Activated naive CD4-positive, alpha-beta T cell treated with anti-CD3 and anti-CD28 coated beads, Interleukin-2, amount 10 ng/mL, durations not matched to agents 7 days and 5 days (primary cell): ENCODE measurements around the gene MEGF6.

Experiments
- CTCF ChIA-PET: fragments of 350-600 bp; sonication (Branson Sonifier 250); formaldehyde crosslinking; loops from one replicate; lab custom pipeline; 2021; ENCODE audit warnings: antibody characterized with exemption; lab: Charles Lee
- DNase-seq: peaks from one replicate; pipeline ENCODE4 v3.0.0-alpha.2; 2020
- H3K27ac Mint-ChIP-seq: one replicate; pipeline ENCODE4 v1.8.0; 2021; ENCODE audit warnings: mild to moderate bottlenecking, moderate library complexity, mixed read lengths
- H3K27me3 Mint-ChIP-seq: one replicate; pipeline ENCODE4 v1.8.0; 2021; ENCODE audit warnings: mild to moderate bottlenecking, mixed read lengths
- H3K36me3 Mint-ChIP-seq: one replicate; pipeline ENCODE4 v1.8.0; 2021; ENCODE audit warnings: mixed read lengths
- H3K4me1 Mint-ChIP-seq: one replicate; pipeline ENCODE4 v1.8.0; 2021; ENCODE audit warnings: mixed read lengths
- H3K4me3 Mint-ChIP-seq: one replicate; pipeline ENCODE4 v1.8.0; 2021; ENCODE audit warnings: mild to moderate bottlenecking, moderate library complexity, mixed read lengths
- H3K9me3 Mint-ChIP-seq: one replicate; pipeline ENCODE4 v1.8.0; 2021; ENCODE audit warnings: mixed read lengths

The MEGF6 gene

DNA sequence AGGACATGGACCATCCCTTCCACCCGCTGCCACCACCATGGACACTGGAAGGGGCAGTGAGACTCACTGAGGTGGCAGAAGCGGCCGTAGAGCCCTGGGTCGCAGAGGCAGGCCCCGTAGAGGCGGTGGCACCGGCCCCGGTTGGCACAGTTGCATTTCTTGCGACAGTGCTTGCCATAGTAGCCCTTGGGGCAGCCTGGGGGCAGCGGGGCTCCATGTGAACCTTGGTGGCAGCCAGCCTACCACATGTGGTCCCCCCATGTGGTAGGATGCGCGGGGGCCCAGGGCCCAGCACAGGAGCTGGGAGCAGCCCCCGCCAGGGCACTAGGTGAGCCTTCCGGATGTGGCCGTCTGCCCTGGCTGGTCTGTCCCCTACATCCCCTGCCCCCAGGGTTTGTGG, 105.3 kb downstream of the MEGF6 start:
- Mint-ChIP-seq H3K27ac (no peak overlapping the region), H3K36me3 (no peaks in the 10 kb centered on the region), H3K27me3 (no peaks in the 10 kb centered on the region), H3K4me1 (no peaks in the 10 kb centered on the region), H3K9me3 (no peaks in the 10 kb centered on the region), H3K4me3 (no peak overlapping the region)
- CTCF ChIA-PET, result interaction anchor here (1.1 kb wide), 1 partner anchor 24 kb away, joined by 3 read pairs; no protein-coding TSS in a partner anchor
- DNase-seq, result no peak

- H3K4me1 Mint-ChIP-seq, result no peaks in the 10 kb centered on the region
These were observed 106.1 kb downstream of the MEGF6 start for GRCh38 chr1:3505161-3505560.

GRCh38 chr1:3504822-3505153, 106.5 kb downstream of the MEGF6 start:
- H3K36me3 Mint-ChIP-seq, result no peaks in the 10 kb centered on the region
- CTCF ChIA-PET, result interaction anchor here (1.3 kb wide), 1 partner anchor 52 kb away, joined by 3 read pairs; no protein-coding TSS in a partner anchor
- no peaks in the 10 kb centered on the region for H3K4me1 Mint-ChIP-seq
- H3K9me3 Mint-ChIP-seq, result no peaks in the 10 kb centered on the region
- no peak for DNase-seq
- no peak overlapping the region for H3K27ac Mint-ChIP-seq
- no peaks in the 10 kb centered on the region for H3K27me3 Mint-ChIP-seq
- no peak overlapping the region for H3K4me3 Mint-ChIP-seq

More at GRCh38 chr1:3505161-3505560, 106.1 kb downstream of the MEGF6 start:
- CTCF ChIA-PET, result interaction anchor here (1.3 kb wide), 1 partner anchor 52 kb away, joined by 3 read pairs; no protein-coding TSS in a partner anchor
- no peak overlapping the region for H3K4me3 Mint-ChIP-seq
- H3K27ac Mint-ChIP-seq, result no peak overlapping the region
- DNase-seq, result no peak
- no peaks in the 10 kb centered on the region for H3K36me3 Mint-ChIP-seq
- H3K27me3 Mint-ChIP-seq, result no peaks in the 10 kb centered on the region
- no peaks in the 10 kb centered on the region for H3K9me3 Mint-ChIP-seq

- no peak overlapping the region for H3K4me3 Mint-ChIP-seq
- CTCF ChIA-PET, result interaction anchor here (1.3 kb wide), 1 partner anchor 51 kb away, joined by 3 read pairs; no protein-coding TSS in a partner anchor
- no peak for DNase-seq
- no peaks in the 10 kb centered on the region for H3K36me3 Mint-ChIP-seq
- no peaks in the 10 kb centered on the region for H3K9me3 Mint-ChIP-seq
- no peaks in the 10 kb centered on the region for H3K4me1 Mint-ChIP-seq
- H3K27ac Mint-ChIP-seq, result no peak overlapping the region
- no peaks in the 10 kb centered on the region for H3K27me3 Mint-ChIP-seq
These were observed 107.0 kb downstream of the MEGF6 start for GRCh38 chr1:3504151-3504821.

DNA sequence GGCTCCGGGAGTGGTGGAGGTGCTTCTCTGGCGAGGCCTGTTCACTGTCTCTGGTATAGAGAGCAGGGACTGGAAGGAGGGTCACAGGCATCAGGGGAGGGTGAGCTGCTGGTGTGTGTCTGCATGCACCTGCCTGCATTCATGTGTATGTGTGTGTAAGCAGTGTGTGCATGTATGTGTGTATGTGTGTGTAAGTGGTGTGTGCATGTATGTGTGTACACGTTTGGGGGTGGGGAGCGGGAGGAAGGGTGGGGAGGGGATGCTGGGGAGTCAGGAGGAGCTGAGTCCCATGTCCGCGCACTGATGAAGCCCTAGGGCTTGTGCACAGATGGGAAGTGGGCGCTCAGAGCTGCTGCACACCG, 107.8 kb downstream of the MEGF6 start:
- DNase-seq, result no peak
- Mint-ChIP-seq H3K27me3 (no peaks in the 10 kb centered on the region), H3K9me3 (no peaks in the 10 kb centered on the region), H3K4me1 (no peaks in the 10 kb centered on the region), H3K4me3 (no peak overlapping the region), H3K36me3 (no peaks in the 10 kb centered on the region), H3K27ac (no peak overlapping the region)
- CTCF ChIA-PET, result no interaction called here

DNA sequence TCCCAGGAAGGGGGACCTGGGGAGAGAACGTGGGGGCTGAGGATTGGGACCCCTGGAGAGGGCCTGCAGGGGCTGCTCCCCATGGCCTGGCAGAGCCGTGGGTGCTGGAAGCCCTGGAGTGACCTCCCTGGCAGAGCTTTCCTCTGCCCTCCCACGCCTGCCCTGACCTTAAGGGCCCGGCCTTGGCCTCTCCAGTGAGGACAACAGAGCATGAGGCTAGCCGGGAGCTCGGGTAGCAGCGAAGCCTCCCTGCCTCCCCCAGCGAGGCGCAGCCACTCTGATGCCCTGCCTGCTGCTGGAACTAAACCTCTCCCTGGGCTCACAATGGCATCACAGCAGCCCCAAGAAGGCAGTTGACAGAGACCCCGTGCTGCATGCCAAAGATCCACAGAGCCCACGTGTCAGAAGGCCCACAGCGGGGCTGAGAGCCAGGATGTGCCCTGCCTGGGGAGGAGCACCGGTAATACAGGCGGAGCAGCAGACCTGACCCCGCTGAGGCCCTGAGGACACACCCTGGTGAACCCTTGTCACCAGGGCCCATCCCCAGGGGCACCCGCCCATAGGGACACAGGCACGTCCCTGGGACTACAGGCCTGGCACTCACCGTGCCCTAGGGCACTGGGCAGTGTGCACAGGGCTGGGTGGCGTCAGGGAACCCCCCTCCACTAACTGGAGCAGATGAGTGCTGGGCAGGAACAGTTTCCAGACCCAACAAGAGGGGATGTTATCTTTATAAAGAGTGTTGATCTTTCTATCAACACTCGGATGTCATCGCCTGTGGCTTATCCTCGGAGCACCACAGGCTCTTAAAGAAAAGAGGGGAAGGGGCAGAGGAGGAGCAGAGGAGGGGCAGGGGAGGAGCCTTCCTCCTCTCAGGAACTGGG, 108.4 kb downstream of the MEGF6 start:
- H3K27ac Mint-ChIP-seq, result no peak overlapping the region
- CTCF ChIA-PET, result no interaction called here

DNA sequence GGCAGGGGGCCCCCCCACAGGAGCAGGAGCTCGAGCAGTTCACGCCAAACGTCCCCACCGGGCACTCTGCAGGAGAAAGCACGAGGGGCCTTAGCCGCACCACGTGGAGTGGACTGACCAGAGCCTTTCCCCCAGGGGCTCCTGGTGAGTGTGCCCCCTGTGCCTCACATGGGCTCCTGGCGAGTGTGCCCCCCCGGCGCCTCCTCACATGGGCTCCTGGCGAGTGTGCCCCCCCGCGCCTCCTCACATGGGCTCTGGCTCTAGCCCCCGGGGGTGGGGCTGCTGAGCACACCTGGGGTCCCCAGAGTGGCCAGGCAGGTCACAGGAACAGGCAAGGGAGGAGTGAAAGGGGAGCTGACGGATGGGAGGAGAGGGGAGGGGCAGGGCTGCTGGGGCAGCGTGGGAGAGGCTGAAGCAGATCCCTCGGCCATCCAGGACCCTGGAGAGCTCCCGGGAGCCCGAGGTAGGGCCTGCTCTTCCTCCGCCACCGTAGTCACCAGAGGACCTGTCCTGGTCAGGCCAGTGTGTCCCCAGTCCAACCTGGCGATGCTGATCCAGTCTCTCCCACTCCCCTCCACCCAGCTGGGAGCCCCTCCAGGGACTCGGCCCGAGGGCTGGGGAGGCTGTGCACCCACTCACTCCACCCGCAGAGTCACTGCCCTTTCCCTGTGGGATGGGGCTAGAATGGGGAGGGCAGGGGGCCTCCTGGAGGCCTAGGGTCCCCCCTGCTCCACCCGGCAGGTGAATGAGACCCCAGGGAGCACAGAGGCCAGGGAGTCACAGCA, 109.3 kb downstream of the MEGF6 start:
- no peaks in the 10 kb centered on the region for H3K4me1 Mint-ChIP-seq
- CTCF ChIA-PET, result no interaction called here

More for the DNA sequence above, 108.4 kb downstream of the MEGF6 start:
- H3K4me1 Mint-ChIP-seq, result no peaks in the 10 kb centered on the region
- H3K36me3 Mint-ChIP-seq, result no peaks in the 10 kb centered on the region
- no peaks in the 10 kb centered on the region for H3K27me3 Mint-ChIP-seq
- H3K9me3 Mint-ChIP-seq, result no peaks in the 10 kb centered on the region
- H3K4me3 Mint-ChIP-seq, result no peak overlapping the region
- no peak for DNase-seq

GRCh38 chr1:3501437-3501836, 109.9 kb downstream of the MEGF6 start:
- DNase-seq, result no peak
- H3K27me3 Mint-ChIP-seq, result no peaks in the 10 kb centered on the region
- CTCF ChIA-PET, result no interaction called here
- no peak overlapping the region for H3K4me3 Mint-ChIP-seq
- H3K27ac Mint-ChIP-seq, result no peak overlapping the region
- H3K9me3 Mint-ChIP-seq, result no peaks in the 10 kb centered on the region
- no peaks in the 10 kb centered on the region for H3K4me1 Mint-ChIP-seq
- no peaks in the 10 kb centered on the region for H3K36me3 Mint-ChIP-seq

More for the DNA sequence above, 109.3 kb downstream of the MEGF6 start:
- H3K27ac Mint-ChIP-seq, result no peak overlapping the region
- no peaks in the 10 kb centered on the region for H3K36me3 Mint-ChIP-seq
- no peaks in the 10 kb centered on the region for H3K9me3 Mint-ChIP-seq
- no peak overlapping the region for H3K4me3 Mint-ChIP-seq
- no peaks in the 10 kb centered on the region for H3K27me3 Mint-ChIP-seq
- peak; percentile 36 for DNase-seq

DNA sequence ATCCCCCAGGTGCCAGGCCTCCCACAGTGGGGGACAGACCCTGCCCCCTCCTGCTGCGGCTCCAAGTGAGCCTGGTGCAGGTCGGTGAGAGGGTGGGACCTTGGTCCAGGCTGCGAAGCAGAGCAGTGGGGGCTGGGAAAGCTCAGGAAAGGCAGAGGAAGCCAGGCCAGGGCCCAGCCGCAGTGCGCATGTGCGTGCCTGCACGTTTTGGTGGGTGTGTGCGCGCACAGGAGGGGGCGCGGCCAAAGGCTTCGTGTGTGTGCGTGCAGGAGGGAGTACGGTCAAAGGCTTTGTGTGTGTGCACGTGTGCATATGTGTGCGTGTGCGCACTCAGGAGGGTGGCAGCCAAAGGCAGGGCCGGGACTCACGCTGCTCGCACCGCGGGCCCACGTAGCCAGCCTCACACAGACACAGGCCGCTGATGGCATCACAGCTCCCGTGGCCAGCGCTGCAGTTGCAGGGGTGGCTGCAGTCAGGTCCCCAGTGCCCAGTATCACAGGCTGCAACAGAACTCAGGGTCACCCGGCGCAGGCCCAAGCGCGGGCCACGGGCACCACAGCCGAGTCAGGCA, 111.0 kb downstream of the MEGF6 start:
- Mint-ChIP-seq H3K9me3 (no peaks in the 10 kb centered on the region), H3K36me3 (no peaks in the 10 kb centered on the region), H3K27me3 (no peaks in the 10 kb centered on the region), H3K27ac (no peak overlapping the region), H3K4me3 (no peak overlapping the region), H3K4me1 (no peaks in the 10 kb centered on the region)
- CTCF ChIA-PET, result no interaction called here
- no peak for DNase-seq

GRCh38 chr1:3499611-3500010, 111.7 kb downstream of the MEGF6 start:
- H3K9me3 Mint-ChIP-seq, result no peaks in the 10 kb centered on the region
- CTCF ChIA-PET, result no interaction called here

GRCh38 chr1:3498986-3499385, 112.3 kb downstream of the MEGF6 start:
- no peaks in the 10 kb centered on the region for H3K9me3 Mint-ChIP-seq
- no peak overlapping the region for H3K4me3 Mint-ChIP-seq
- H3K27ac Mint-ChIP-seq, result no peak overlapping the region
- CTCF ChIA-PET, result no interaction called here
- no peak for DNase-seq
- H3K36me3 Mint-ChIP-seq, result no peaks in the 10 kb centered on the region
- H3K4me1 Mint-ChIP-seq, result no peaks in the 10 kb centered on the region
- H3K27me3 Mint-ChIP-seq, result no peaks in the 10 kb centered on the region

More at GRCh38 chr1:3499611-3500010, 111.7 kb downstream of the MEGF6 start:
- Mint-ChIP-seq H3K4me3 (no peak overlapping the region), H3K27me3 (no peaks in the 10 kb centered on the region), H3K27ac (no peak overlapping the region), H3K4me1 (no peaks in the 10 kb centered on the region), H3K36me3 (no peaks in the 10 kb centered on the region)
- no peak for DNase-seq

DNA sequence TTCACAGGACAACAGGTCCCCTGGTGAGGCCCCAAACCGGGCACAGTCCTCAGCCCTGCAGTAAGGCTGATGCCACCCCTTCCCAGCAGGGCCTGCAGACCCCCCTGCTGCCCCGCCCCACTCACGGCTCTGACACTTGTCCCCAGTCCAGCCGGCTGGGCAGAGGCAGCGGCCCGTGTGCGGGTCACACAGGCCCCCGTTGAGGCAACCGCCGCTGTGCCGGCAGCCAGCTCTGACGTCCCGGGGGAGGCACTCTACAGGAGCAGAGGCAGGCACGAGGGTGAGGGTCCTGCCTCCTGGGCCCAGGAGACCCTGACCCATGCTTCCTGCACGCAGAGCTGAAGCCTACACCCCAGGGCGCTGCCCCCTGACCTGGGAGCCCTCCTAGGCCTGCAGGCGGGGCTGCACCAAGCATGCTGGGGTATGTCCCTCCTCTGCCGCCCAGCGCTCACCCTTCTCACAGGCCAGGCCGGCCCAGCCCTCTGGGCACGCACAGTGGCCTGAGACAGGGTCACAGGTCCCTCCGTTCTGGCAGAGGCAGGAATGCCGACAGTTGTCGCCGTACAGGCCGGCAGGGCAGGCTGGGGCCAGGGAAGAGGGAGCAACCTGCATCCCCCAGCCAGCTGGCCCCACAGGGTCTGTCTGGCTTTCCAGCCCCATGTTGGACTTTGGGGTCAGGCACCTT, 112.9 kb downstream of the MEGF6 start:
- Mint-ChIP-seq H3K4me3 (no peak overlapping the region), H3K27me3 (no peaks in the 10 kb centered on the region), H3K9me3 (no peaks in the 10 kb centered on the region), H3K27ac (no peak overlapping the region), H3K36me3 (no peaks in the 10 kb centered on the region), H3K4me1 (no peaks in the 10 kb centered on the region)
- CTCF ChIA-PET, result no interaction called here
- no peak for DNase-seq

DNA sequence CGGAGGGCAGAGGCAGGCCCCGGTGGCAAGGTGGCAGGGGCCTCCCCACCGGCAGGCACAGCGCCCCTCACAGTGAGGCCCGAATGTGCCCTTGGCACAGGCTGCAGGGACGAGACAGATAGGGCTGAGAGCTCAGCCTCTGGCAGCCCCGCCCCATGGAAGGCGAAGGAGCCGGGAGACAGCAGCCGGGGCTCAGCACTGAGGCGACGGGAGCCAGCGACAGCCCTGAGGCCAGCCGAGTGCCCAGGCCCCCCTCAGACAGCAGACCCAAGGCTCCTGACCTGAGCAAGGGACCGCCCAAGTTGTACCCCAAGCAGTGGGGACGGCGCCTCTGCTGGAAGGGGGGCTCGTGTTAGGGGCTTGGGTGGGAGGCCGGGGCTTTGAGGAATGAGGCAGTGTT, 113.8 kb downstream of the MEGF6 start:
- no peak for DNase-seq
- no peaks in the 10 kb centered on the region for H3K4me1 Mint-ChIP-seq
- H3K27me3 Mint-ChIP-seq, result no peaks in the 10 kb centered on the region
- CTCF ChIA-PET, result no interaction called here
- no peak overlapping the region for H3K27ac Mint-ChIP-seq
- H3K4me3 Mint-ChIP-seq, result no peak overlapping the region
- no peaks in the 10 kb centered on the region for H3K36me3 Mint-ChIP-seq
- H3K9me3 Mint-ChIP-seq, result no peaks in the 10 kb centered on the region
